GM12878 (cell line): ENCODE data around the gene HYOU1. TPM values are rescaled to one million over a fixed set of nuclear protein-coding genes. Genes with fewer than 3 reads are reported as not detected.

Experiments used
- ATAC-seq: fragments of 200-7000 bp; cut with Tn5 transposase; 3 replicates; pipeline ENCODE4 v1.9.1; 2020; ENCODE audit warnings: mild to moderate bottlenecking, moderate library complexity
- BruUV-seq: library from RNA; stranded (reverse); fragments of 400-500 nt; replicated peaks from 2 replicates; lab custom pipeline; 2021; lab: Mats Ljungman, UMichigan
- CTCF ChIA-PET: fragments of 300-600 bp; sonication (Branson Sonifier 250); formaldehyde crosslinking; extraction: SDS; loops from one replicate; lab custom pipeline; 2021; ENCODE audit warnings: inconsistent platforms; lab: Yijun Ruan, JAX
- POLR2A ChIA-PET: fragments of 350-600 bp; formaldehyde crosslinking; extraction: SDS; loops from one replicate; lab custom pipeline; 2021; ENCODE audit warnings: inconsistent platforms; lab: Charles Lee
- RAD21 ChIA-PET: fragments of 300-600 bp; sonication (Branson Sonifier 250); formaldehyde crosslinking; loops from one replicate; lab custom pipeline; 2023; ENCODE audit warnings: antibody characterized with exemption; ENCODE audit not compliant: unreplicated experiment; lab: Charles Lee
- SMC1A ChIA-PET: fragments of 300-600 bp; sonication (Branson Sonifier 250); formaldehyde crosslinking; loops from one replicate; lab custom pipeline; 2023; ENCODE audit not compliant: unreplicated experiment, uncharacterized antibody; lab: Charles Lee
- DNase-seq: peaks from one replicate; pipeline ENCODE4 v3.0.0-alpha.2; 2011; ENCODE audit warnings: low read depth, low spot score
- FAIRE-seq: peaks from 3 replicates; lab custom pipeline; 2011; peaks lifted over from hg19 to GRCh38; lab: Jason Lieb, UNC
- H2AFZ ChIP-seq: 2 replicates; pipeline ENCODE4 v1.6.0; 2011; ENCODE audit warnings: low read depth, low read length, control low read depth; ENCODE audit not compliant: control insufficient read depth
- H3K27ac ChIP-seq: 2 replicates; pipeline ENCODE4 v1.5.1; 2011; ENCODE audit warnings: control low read depth; ENCODE audit not compliant: control insufficient read depth, insufficient read depth
- H3K27me3 ChIP-seq, 2 experiments: replicated peaks in 1 of 2; 2 replicates each; pipeline versions ENCODE4 v1.6.0 to v1.6.1; 2011; ENCODE audit warnings: low read length in 1 of 2; ENCODE audit not compliant: control insufficient read depth in 2 of 2, insufficient read depth in 2 of 2
- H3K36me3 ChIP-seq, 2 experiments: 2 replicates each; pipeline ENCODE4 v1.5.1; 2011; ENCODE audit warnings: low read length in 1 of 2; ENCODE audit not compliant: control insufficient read depth in 2 of 2, insufficient read depth in 2 of 2
- H3K4me1 ChIP-seq: 2 replicates; pipeline ENCODE4 v1.6.1; 2011; ENCODE audit warnings: mild to moderate bottlenecking, low read length, moderate library complexity, mixed read lengths; ENCODE audit not compliant: control insufficient read depth, insufficient read depth
- H3K4me2 ChIP-seq: 2 replicates; pipeline ENCODE4 v1.6.0; 2011; ENCODE audit warnings: control low read depth; ENCODE audit not compliant: control insufficient read depth, insufficient read depth
- H3K4me3 ChIP-seq: fragments of 200-600 bp; sonication (generic); 2 replicates; pipeline ENCODE4 v1.5.1; 2016
- H3K79me2 ChIP-seq: 2 replicates; pipeline ENCODE4 v1.6.0; 2011; ENCODE audit warnings: low read length; ENCODE audit not compliant: control insufficient read depth, insufficient read depth
- H3K9ac ChIP-seq: 2 replicates; pipeline ENCODE4 v1.8.0; 2011; ENCODE audit warnings: low read length, control low read depth, mixed read lengths; ENCODE audit not compliant: control insufficient read depth, insufficient read depth
- H3K9me3 ChIP-seq: replicated peaks from 3 replicates; pipeline ENCODE4 v1.5.1; 2011; ENCODE audit warnings: mild to moderate bottlenecking, low read length; ENCODE audit not compliant: control insufficient read depth, insufficient read depth
- H4K20me1 ChIP-seq: 2 replicates; pipeline ENCODE4 v1.6.0; 2011; ENCODE audit not compliant: control insufficient read depth, insufficient read depth
- BACH1 ChIP-seq: fragments of 450-650 bp; IDR thresholded peaks from 2 replicates; pipeline ENCODE4 v1.6.1; 2017; ENCODE audit warnings: mild to moderate bottlenecking, borderline replicate concordance
- CBFB ChIP-seq: IDR thresholded peaks from 2 replicates; pipeline ENCODE4 v1.6.1; 2016; ENCODE audit warnings: antibody characterized with exemption, low read depth
- CHD1 ChIP-seq: IDR thresholded peaks from 2 replicates; pipeline ENCODE4 v1.6.1; 2012; ENCODE audit warnings: low read depth, low read length, improper control_type of control experiment
- JUND ChIP-seq: IDR thresholded peaks from 2 replicates; pipeline ENCODE4 v1.6.1; 2012; ENCODE audit warnings: low read depth, mild to moderate bottlenecking, low read length, improper control_type of control experiment, moderate library complexity
- MEF2B ChIP-seq: fragments of 450-650 bp; IDR thresholded peaks from 2 replicates; pipeline ENCODE4 v1.6.1; 2018; ENCODE audit warnings: mild to moderate bottlenecking, moderate library complexity; ENCODE audit not compliant: partially characterized antibody, poor library complexity, severe bottlenecking
- POLR2AphosphoS2 ChIP-seq: IDR thresholded peaks from 2 replicates; pipeline ENCODE4 v1.6.1; 2011; ENCODE audit warnings: low read depth, mild to moderate bottlenecking, low read length, improper control_type of control experiment, moderate library complexity
- RAD21 ChIP-seq: IDR thresholded peaks from 2 replicates; pipeline ENCODE4 v1.6.1; 2011; ENCODE audit warnings: mild to moderate bottlenecking, low read depth, low read length, moderate library complexity; ENCODE audit not compliant: insufficient read depth
- RCOR1 ChIP-seq: conservative IDR thresholded peaks from 2 replicates; pipeline ENCODE4 v1.6.1; 2012; ENCODE audit warnings: low read depth, low read length, improper control_type of control experiment
- SMARCA5 ChIP-seq: fragments of 450-650 bp; IDR thresholded peaks from 2 replicates; pipeline ENCODE4 v1.6.1; 2017; ENCODE audit warnings: mild to moderate bottlenecking
- TARDBP ChIP-seq: IDR thresholded peaks from 2 replicates; pipeline ENCODE4 v1.6.1; 2016; ENCODE audit warnings: borderline replicate concordance
- ZNF217 ChIP-seq: fragments of 450-650 bp; IDR thresholded peaks from 2 replicates; pipeline ENCODE4 v1.6.1; 2017; ENCODE audit warnings: antibody characterized with exemption, mild to moderate bottlenecking
- WGBS: methylation state at CpG from one replicate; pipeline ENCODE4 v1.1.6; 2016; ENCODE audit warnings: low lambda C conversion rate; ENCODE audit not compliant: insufficient replicate concordance, insufficient coverage; ENCODE audit errors: missing lambda C conversion rate; 5-methylcytosine and 5-hydroxymethylcytosine counted together
- in situ Hi-C: fragments of 300-500 bp; cut with MboI; formaldehyde crosslinking; loops from 9 replicates; pipeline ENCODE4 v1.14.3; 2018; ENCODE audit warnings: mixed read lengths
- intact Hi-C: fragments of 100-400 bp; cut with micrococcal nuclease; formaldehyde crosslinking; loops from one replicate; pipeline ENCODE4 v1.14.2; 2022; ENCODE audit not compliant: unreplicated experiment
- polyA plus RNA-seq, 11 experiments: library from polyadenylated mRNA; depleted of rRNA in 4 of 11; unstranded in 6 of 11; stranded (reverse) in 5 of 11; fragments of >200 nt; fragmentation: Nextera tagmentation in 4 of 11; fragmentation: Illumina TruSeq in 1 of 11; extraction: Ambion mirVana in 4 of 11; extraction: Trizol in 1 of 11; gene quantifications; 1 replicate in 1 of 11; 2 replicates in 10 of 11; pipeline versions ENCODE4 v1.2.1 to v1.2.3, GENCODE V29; 2011 to 2016; ENCODE audit warnings: inconsistent platforms in 2 of 11, missing spikeins in 2 of 11, low read depth in 1 of 11
- total RNA-seq, 4 experiments: library from RNA; depleted of rRNA in 3 of 4; stranded (reverse); fragments of >200 nt in 3 of 4; fragmentation: Illumina TruSeq in 1 of 4; extraction: Trizol in 1 of 4; gene quantifications; 2 replicates each; pipeline versions ENCODE4 v1.2.1 to v1.2.3, GENCODE V29; 2013 to 2021
- TF ChIP-seq, protein P1 (sequence below): fragments of 450-650 bp; IDR thresholded peaks from 2 replicates; pipeline ENCODE4 v1.6.1; 2018; ENCODE audit warnings: mild to moderate bottlenecking, low read depth, moderate library complexity; ENCODE audit not compliant: partially characterized antibody
- TF ChIP-seq, protein P2 (sequence below): fragments of 450-650 bp; IDR thresholded peaks from 2 replicates; pipeline ENCODE4 v1.6.1; 2014; ENCODE audit warnings: mild to moderate bottlenecking

Gene HYOU1
- total and polyA plus RNA-seq, 10 of the 15 experiments (the other 5 are each of a cell fraction or from before 2014, with no cell fraction given) = 15.4 to 157 (median 109) TPM

DNA sequence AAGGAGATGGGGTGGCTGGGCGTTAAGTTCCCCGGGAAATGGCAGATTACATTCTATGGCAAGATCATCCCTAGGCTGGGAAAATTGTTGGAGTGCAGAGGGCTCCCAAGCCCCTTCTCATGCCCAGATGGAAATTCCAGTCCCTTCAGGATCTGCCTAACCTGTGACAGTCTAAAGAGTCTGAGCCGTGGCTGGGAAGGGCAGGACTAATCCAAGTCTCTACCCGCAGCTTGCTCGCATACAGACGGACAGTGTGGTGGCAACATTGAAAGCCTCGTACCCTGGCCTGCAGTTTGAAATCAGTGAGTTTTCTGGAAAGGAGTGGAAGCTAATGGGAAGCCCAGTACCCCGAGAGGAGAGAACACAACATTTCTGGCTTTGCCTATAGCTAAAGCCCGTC is 31.4 kb upstream of the HYOU1 start (continued):
- TF ChIP-seq POLR2AphosphoS2 = no peak
- TF ChIP-seq RCOR1 = no peak
- no peak for TF ChIP-seq SMARCA5
- no peak for TF ChIP-seq JUND
- TF ChIP-seq TARDBP = no peak
- TF ChIP-seq MEF2B = no peak

DNA sequence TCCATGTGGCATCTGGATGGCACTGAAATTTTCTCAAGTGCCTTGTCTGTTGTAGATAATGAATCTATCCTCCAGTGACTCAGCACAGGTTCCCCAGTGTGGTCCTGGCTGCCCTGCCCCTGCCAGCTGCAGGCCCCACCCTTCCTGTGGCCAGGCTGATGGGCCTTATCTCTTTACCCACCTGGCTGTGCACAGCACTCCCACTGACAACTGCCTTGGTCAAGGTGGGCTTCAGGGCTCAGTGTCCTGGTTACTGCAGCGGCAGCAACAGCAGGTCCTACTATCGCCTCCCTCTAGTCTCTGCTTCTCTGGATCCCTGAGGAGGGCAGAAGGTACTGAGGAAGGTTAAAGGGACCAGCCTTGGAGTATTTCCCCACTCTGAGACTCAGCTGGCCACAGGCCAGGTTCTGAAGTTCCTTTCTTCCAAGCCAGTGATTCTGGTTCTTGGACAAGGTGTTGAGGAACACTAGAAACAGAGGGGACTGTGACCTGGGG is 30.8 kb upstream of the HYOU1 start:
- H2AFZ ChIP-seq = no peak overlapping the region
- H3K9me3 ChIP-seq = no peaks in the 10 kb centered on the region
- 97% methylated on average over 2 of the region's 2 CpGs for WGBS
- ChIA-PET CTCF (no interaction called here), RAD21 (no interaction called here), POLR2A (interaction anchor here (4.9 to 5.4 kb wide), 2 partner anchors 9 to 21 kb away, joined by 48 to 69 read pairs; partner anchors contain the start of gene VPS11), SMC1A (no interaction called here)
- ATAC-seq (no peak), DNase-seq (no peak), FAIRE-seq (no peak)
- H3K27me3 ChIP-seq = no peaks in the 10 kb centered on the region
- in situ Hi-C loops (no loop called here), intact Hi-C loops (no loop called here)
- H3K27ac ChIP-seq = no peak overlapping the region
- no peak overlapping the region for H3K4me2 ChIP-seq
- H3K4me3 ChIP-seq = no peak overlapping the region
- no peak overlapping the region for H3K9ac ChIP-seq
- no peak for TF ChIP-seq CBFB
- TF ChIP-seq, protein P1, sequence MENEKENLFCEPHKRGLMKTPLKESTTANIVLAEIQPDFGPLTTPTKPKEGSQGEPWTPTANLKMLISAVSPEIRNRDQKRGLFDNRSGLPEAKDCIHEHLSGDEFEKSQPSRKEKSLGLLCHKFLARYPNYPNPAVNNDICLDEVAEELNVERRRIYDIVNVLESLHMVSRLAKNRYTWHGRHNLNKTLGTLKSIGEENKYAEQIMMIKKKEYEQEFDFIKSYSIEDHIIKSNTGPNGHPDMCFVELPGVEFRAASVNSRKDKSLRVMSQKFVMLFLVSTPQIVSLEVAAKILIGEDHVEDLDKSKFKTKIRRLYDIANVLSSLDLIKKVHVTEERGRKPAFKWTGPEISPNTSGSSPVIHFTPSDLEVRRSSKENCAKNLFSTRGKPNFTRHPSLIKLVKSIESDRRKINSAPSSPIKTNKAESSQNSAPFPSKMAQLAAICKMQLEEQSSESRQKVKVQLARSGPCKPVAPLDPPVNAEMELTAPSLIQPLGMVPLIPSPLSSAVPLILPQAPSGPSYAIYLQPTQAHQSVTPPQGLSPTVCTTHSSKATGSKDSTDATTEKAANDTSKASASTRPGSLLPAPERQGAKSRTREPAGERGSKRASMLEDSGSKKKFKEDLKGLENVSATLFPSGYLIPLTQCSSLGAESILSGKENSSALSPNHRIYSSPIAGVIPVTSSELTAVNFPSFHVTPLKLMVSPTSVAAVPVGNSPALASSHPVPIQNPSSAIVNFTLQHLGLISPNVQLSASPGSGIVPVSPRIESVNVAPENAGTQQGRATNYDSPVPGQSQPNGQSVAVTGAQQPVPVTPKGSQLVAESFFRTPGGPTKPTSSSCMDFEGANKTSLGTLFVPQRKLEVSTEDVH = no peak
- TF ChIP-seq BACH1 = no peak
- no peak for TF ChIP-seq ZNF217
- TF ChIP-seq, protein P2, sequence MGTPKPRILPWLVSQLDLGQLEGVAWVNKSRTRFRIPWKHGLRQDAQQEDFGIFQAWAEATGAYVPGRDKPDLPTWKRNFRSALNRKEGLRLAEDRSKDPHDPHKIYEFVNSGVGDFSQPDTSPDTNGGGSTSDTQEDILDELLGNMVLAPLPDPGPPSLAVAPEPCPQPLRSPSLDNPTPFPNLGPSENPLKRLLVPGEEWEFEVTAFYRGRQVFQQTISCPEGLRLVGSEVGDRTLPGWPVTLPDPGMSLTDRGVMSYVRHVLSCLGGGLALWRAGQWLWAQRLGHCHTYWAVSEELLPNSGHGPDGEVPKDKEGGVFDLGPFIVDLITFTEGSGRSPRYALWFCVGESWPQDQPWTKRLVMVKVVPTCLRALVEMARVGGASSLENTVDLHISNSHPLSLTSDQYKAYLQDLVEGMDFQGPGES = no peak
- no peak for TF ChIP-seq CHD1
- no peak for TF ChIP-seq RAD21
- peaks cover 18% of the 10 kb centered on the region for H3K4me1 ChIP-seq
- H3K36me3 ChIP-seq = peaks cover 2 to 4% of the 10 kb centered on the region in 2 experiments
- no TSS peak for BruUV-seq
- peaks cover 20% of the 10 kb centered on the region for H3K79me2 ChIP-seq
- no peaks in the 10 kb centered on the region for H4K20me1 ChIP-seq
